RWPE1 (cell line): ENCODE results near the gene SLC45A1.

Experiments used
- CTCF ChIA-PET: fragments of 350-600 bp; sonication (Branson Sonifier 250); formaldehyde crosslinking; extraction: SDS; loops from one replicate; lab custom pipeline; 2021; lab: Yijun Ruan, JAX
- POLR2A ChIA-PET: fragments of 400-600 bp; formaldehyde crosslinking; extraction: SDS; loops from one replicate; lab custom pipeline; 2020; ENCODE audit warnings: antibody characterized with exemption; ENCODE audit not compliant: low non-redundant PET; lab: Yijun Ruan, JAX
- DNase-seq: peaks from one replicate; pipeline ENCODE4 v3.0.0; 2012; ENCODE audit warnings: low spot score
- H3K27ac ChIP-seq: fragments of 450-650 bp; 2 replicates; pipeline ENCODE4 v1.5.1; 2017
- CTCF ChIP-seq: fragments of 450-650 bp; conservative IDR thresholded peaks from 2 replicates; pipeline ENCODE4 v1.5.1; 2017; ENCODE audit warnings: low read depth, mild to moderate bottlenecking

SLC45A1 gene

GRCh38 chr1:8349961-8350360, 32.0 kb downstream of the SLC45A1 start:
- ChIA-PET POLR2A (no interaction called here), CTCF (interaction anchor here (0.5 to 1.5 kb wide), 3 partner anchors 323 to 375 kb away, joined by 3 to 11 read pairs (median 8); no protein-coding TSS in a partner anchor)
- TF ChIP-seq CTCF, result no peak
- H3K27ac ChIP-seq, result peak overlapping the region; percentile 61; the same call in 1 of the 2 replicates
- no peak for DNase-seq

GRCh38 chr1:8350914-8351684, 33.2 kb downstream of the SLC45A1 start:
- peak overlapping the region; percentile 61 for H3K27ac ChIP-seq
- ChIA-PET CTCF (interaction anchor here (0.6 to 0.7 kb wide), 2 partner anchors 59 to 295 kb away, joined by 3 read pairs; no protein-coding TSS in a partner anchor), POLR2A (no interaction called here)
- no peak for TF ChIP-seq CTCF
- DNase-seq, result no peak

GRCh38 chr1:8351693-8352470, 34.0 kb downstream of the SLC45A1 start:
- peak overlapping the region; percentile 61 for H3K27ac ChIP-seq
- peak; percentile 53 for TF ChIP-seq CTCF
- CTCF ChIA-PET, result interaction anchor here (0.6 to 0.7 kb wide), 2 partner anchors 59 to 294 kb away, joined by 3 read pairs; no protein-coding TSS in a partner anchor
- peak; percentile 86 for DNase-seq
- POLR2A ChIA-PET, result no interaction called here

GRCh38 chr1:8352471-8352845, 34.5 kb downstream of the SLC45A1 start:
- DNase-seq, result no peak
- CTCF ChIA-PET, result no interaction called here
- POLR2A ChIA-PET, result no interaction called here
- peak overlapping the region; percentile 61 for H3K27ac ChIP-seq
- TF ChIP-seq CTCF, result no peak

GRCh38 chr1:8352886-8353785, 35.2 kb downstream of the SLC45A1 start:
- CTCF ChIA-PET, result no interaction called here
- peak overlapping the region; percentile 61 for H3K27ac ChIP-seq
- TF ChIP-seq CTCF, result no peak
- no peak for DNase-seq
- POLR2A ChIA-PET, result no interaction called here

GRCh38 chr1:8354038-8354437, 36.1 kb downstream of the SLC45A1 start:
- POLR2A ChIA-PET, result no interaction called here
- no peak for TF ChIP-seq CTCF
- no peak for DNase-seq
- H3K27ac ChIP-seq, result peak overlapping the region; percentile 61
- CTCF ChIA-PET, result no interaction called here
